HCT116 (cell line): Measurements from ENCODE around the gene MSH3. TPM values are rescaled to one million over a fixed set of nuclear protein-coding genes. Genes with fewer than 3 reads are reported as not detected.

Experiments used
- ATAC-seq: fragments of 200-7000 bp; cut with Tn5 transposase; 2 replicates; pipeline ENCODE4 v1.9.1; 2020; ENCODE audit warnings: mild to moderate bottlenecking, moderate library complexity
- BruUV-seq: library from RNA; stranded (reverse); fragments of 400-500 nt; replicated peaks from 2 replicates; lab custom pipeline; 2021; lab: Mats Ljungman, UMichigan
- CTCF ChIA-PET: fragments of 300-600 bp; sonication (Branson Sonifier 250); formaldehyde crosslinking; loops from one replicate; lab custom pipeline; 2021; ENCODE audit warnings: antibody characterized with exemption; lab: Charles Lee
- POLR2A ChIA-PET: fragments of 300-600, 350-600 bp; sonication (Branson Sonifier 250); formaldehyde crosslinking; loops from one replicate; lab custom pipeline; 2021; ENCODE audit warnings: antibody characterized with exemption; lab: Charles Lee
- RAD21 ChIA-PET, 2 experiments: fragments of 300-600 bp; sonication (Branson Sonifier 250); formaldehyde crosslinking; loops; one replicate each; lab custom pipeline; 2023; ENCODE audit warnings: low total read pairs in 2 of 2; ENCODE audit not compliant: uncharacterized antibody in 2 of 2, unreplicated experiment in 2 of 2, low non-redundant PET in 1 of 2; lab: Charles Lee
- DNase-seq: peaks from one replicate; pipeline ENCODE4 v3.0.0-alpha.2; 2010; ENCODE audit warnings: low read depth, low spot score
- H2AFZ ChIP-seq: fragments of 200-600 bp; shearing (Covaris generic), sonication (generic); 2 replicates; pipeline ENCODE4 v1.6.1; 2017; ENCODE audit warnings: low read depth, mixed run types, mixed read lengths, antibody characterized with exemption, low read length; ENCODE audit not compliant: poor library complexity, severe bottlenecking
- H3K27ac ChIP-seq: 2 replicates; pipeline ENCODE4 v1.5.1; 2012; ENCODE audit warnings: low read depth, low read length
- H3K27me3 ChIP-seq: fragments of 200-600 bp; sonication (generic); 2 replicates; pipeline ENCODE4 v1.6.1; 2016; ENCODE audit warnings: mixed run types, low read length, mixed read lengths; ENCODE audit not compliant: insufficient read depth
- H3K36me3 ChIP-seq, 2 experiments: fragments of 200-500 bp in 1 of 2; fragments of 200-600 bp in 1 of 2; sonication (Bioruptor generic) in 1 of 2; sonication (generic) in 1 of 2; 2 replicates each; pipeline versions ENCODE4 v1.5.1 to v1.6.1; 2014 to 2016; ENCODE audit warnings: low read length in 2 of 2, inconsistent platforms in 1 of 2, mixed read lengths in 1 of 2, mixed run types in 1 of 2; ENCODE audit not compliant: insufficient read depth in 2 of 2, control insufficient read depth in 1 of 2
- H3K4me1 ChIP-seq, 2 experiments: fragments of 200-600 bp in 1 of 2; sonication (generic) in 1 of 2; 2 replicates each; pipeline versions ENCODE4 v1.5.1 to v1.6.1; 2012 to 2017; ENCODE audit warnings: low read length in 2 of 2, inconsistent platforms in 1 of 2, mild to moderate bottlenecking in 1 of 2, mixed read lengths in 1 of 2, mixed run types in 1 of 2, moderate library complexity in 1 of 2; ENCODE audit not compliant: insufficient read depth in 2 of 2, control insufficient read depth in 1 of 2
- H3K4me2 ChIP-seq: fragments of 200-600 bp; sonication (generic); 2 replicates; pipeline ENCODE4 v1.6.1; 2017; ENCODE audit warnings: mixed run types, low read length, mixed read lengths
- H3K4me3 ChIP-seq, 2 experiments: fragments of 200-600 bp in 1 of 2; sonication (generic) in 1 of 2; replicated peaks in 1 of 2; 2 replicates each; pipeline ENCODE4 v1.5.1; 2011 to 2016; ENCODE audit warnings: low read length in 2 of 2, control low read depth in 1 of 2, low read depth in 1 of 2, mild to moderate bottlenecking in 1 of 2, mixed read lengths in 1 of 2, mixed run types in 1 of 2
- H3K79me2 ChIP-seq: fragments of 200-600 bp; sonication (generic); 2 replicates; pipeline ENCODE4 v1.6.1; 2017; ENCODE audit warnings: mild to moderate bottlenecking, mixed run types, low read length, moderate library complexity, mixed read lengths; ENCODE audit not compliant: insufficient read depth
- H3K9ac ChIP-seq: fragments of 200-600 bp; sonication (generic); 2 replicates; pipeline ENCODE4 v1.6.1; 2016; ENCODE audit warnings: low read length, mixed read lengths
- H3K9me2 ChIP-seq: fragments of 200-600 bp; sonication (generic), shearing (Covaris generic); 2 replicates; pipeline ENCODE4 v1.6.1; 2017; ENCODE audit warnings: mixed run types, mild to moderate bottlenecking, moderate library complexity; ENCODE audit not compliant: insufficient read depth
- H3K9me3 ChIP-seq, 2 experiments: fragments of 200-500 bp in 1 of 2; fragments of 200-600 bp in 1 of 2; sonication (Bioruptor generic) in 1 of 2; sonication (generic) in 1 of 2; 2 replicates each; pipeline ENCODE4 v1.6.1; 2014 to 2017; ENCODE audit warnings: low read length in 2 of 2, mixed read lengths in 2 of 2, inconsistent platforms in 1 of 2, low read depth in 1 of 2, mild to moderate bottlenecking in 1 of 2, mixed run types in 1 of 2, moderate library complexity in 1 of 2; ENCODE audit not compliant: control insufficient read depth in 1 of 2, insufficient read depth in 1 of 2
- H4K20me1 ChIP-seq: fragments of 200-600 bp; sonication (generic), shearing (Covaris generic); 2 replicates; pipeline ENCODE4 v1.6.1; 2017; ENCODE audit warnings: mixed run types, mild to moderate bottlenecking, moderate library complexity; ENCODE audit not compliant: insufficient read depth
- CBX3 ChIP-seq: IDR thresholded peaks from 2 replicates; pipeline ENCODE4 v1.6.1; 2012; ENCODE audit warnings: low read depth
- JUND ChIP-seq: IDR thresholded peaks from 2 replicates; pipeline ENCODE4 v1.6.1; 2012
- SIN3A ChIP-seq: IDR thresholded peaks from 2 replicates; pipeline ENCODE4 v1.6.1; 2012; ENCODE audit warnings: low read depth
- TCF7L2 ChIP-seq: IDR thresholded peaks from 2 replicates; pipeline ENCODE4 v1.7.0; 2011; ENCODE audit warnings: borderline replicate concordance, inconsistent platforms; ENCODE audit not compliant: insufficient read depth, insufficient read length; ENCODE audit errors: extremely low read depth
- ZNF274 ChIP-seq: fragments of 200-500 bp; sonication (Bioruptor generic); IDR thresholded peaks from 2 replicates; pipeline ENCODE4 v1.6.1; 2014; ENCODE audit warnings: mild to moderate bottlenecking, low read depth, low read length, inconsistent platforms
- intact Hi-C: fragments of 100-400 bp; cut with micrococcal nuclease; formaldehyde crosslinking; loops from 2 replicates; pipeline ENCODE4 v1.10.0; 2022
- total RNA-seq: library from RNA; stranded (reverse); gene quantifications from one replicate; pipeline ENCODE4 v1.2.1, GENCODE V29; 2021; ENCODE audit not compliant: unreplicated experiment
- TF ChIP-seq, protein P1 (sequence below): IDR thresholded peaks from 2 replicates; pipeline ENCODE4 v1.6.1; 2012
- TF ChIP-seq, protein P2 (sequence below): IDR thresholded peaks from 2 replicates; pipeline ENCODE4 v1.6.1; 2012; ENCODE audit warnings: low read depth

MSH3 gene
- total RNA-seq, 1 experiment from 2014 or later, result 4.9 TPM

DNA sequence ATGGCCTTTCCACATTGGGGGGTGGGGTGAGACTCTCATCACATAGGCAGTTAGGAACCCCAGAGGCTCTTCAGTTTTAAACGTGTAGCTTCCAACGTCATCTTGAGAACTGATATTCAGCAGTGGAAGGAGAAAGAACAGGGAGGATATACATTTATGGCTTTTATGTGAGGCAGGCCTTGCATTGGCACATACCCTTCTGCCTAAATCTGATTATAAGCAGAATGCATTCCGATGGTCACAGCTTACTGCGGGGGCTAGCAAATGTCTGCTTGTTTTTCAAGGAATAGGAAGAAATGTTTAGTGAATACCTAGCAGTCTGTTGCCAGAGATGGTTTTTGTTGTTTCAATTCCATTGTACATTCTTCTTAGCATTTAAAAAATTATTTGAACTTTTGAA lies 99.3 kb downstream of the MSH3 start:
- Histone ChIP-seq H3K36me3 (0 out of 4 replicates have a peak, but pooled peaks cover 0 to 6% of the 10 kb centered on the region in 2 experiments), H3K79me2 (no peaks in the 10 kb centered on the region), H4K20me1 (no peaks in the 10 kb centered on the region), H3K27me3 (no peaks in the 10 kb centered on the region), H3K9ac (no peak overlapping the region), H2AFZ (no peak overlapping the region), H3K4me1 (no peaks in the 10 kb centered on the region), H3K4me2 (no peak overlapping the region), H3K27ac (no peak overlapping the region), H3K9me2 (no peaks in the 10 kb centered on the region), H3K4me3 (no peak overlapping the region), H3K9me3 (no peaks in the 10 kb centered on the region)
- intact Hi-C loops, result no loop called here
- CTCF ChIA-PET, result no interaction called here
- RAD21 ChIA-PET, result no interaction called here
- no peak for TF ChIP-seq JUND
- no peak for TF ChIP-seq CBX3
- ATAC-seq, result no peak
- no peak for DNase-seq
- POLR2A ChIA-PET, result no interaction called here
- no TSS peak for BruUV-seq

DNA sequence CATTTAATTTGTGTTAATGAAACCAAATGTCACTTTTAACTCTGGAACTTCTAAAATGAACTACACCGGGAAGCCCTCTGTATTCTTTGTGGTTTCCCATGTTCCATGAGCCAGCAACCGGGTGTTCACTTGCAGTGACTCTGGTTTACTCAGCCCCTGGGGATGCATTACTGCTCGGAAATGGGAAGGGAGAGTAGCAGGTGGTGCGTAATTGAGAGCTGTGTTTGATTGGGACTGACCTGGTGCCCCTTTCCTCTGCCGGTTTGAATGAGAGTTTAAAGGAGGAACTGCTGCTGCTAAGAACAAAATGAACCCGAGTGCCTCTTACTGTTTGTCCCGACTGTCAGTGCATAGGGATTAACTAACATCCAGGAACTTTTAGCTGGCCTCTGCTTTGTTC lies 100.4 kb downstream of the MSH3 start:
- no peak for ATAC-seq
- Histone ChIP-seq H3K9ac (no peak overlapping the region), H3K79me2 (no peaks in the 10 kb centered on the region), H3K4me3 (no peak overlapping the region), H2AFZ (no peak overlapping the region), H3K4me1 (no peaks in the 10 kb centered on the region), H3K27me3 (no peaks in the 10 kb centered on the region), H4K20me1 (no peaks in the 10 kb centered on the region), H3K9me2 (no peaks in the 10 kb centered on the region), H3K27ac (no peak overlapping the region), H3K4me2 (no peak overlapping the region), H3K36me3 (0 out of 4 replicates have a peak, but pooled peaks cover 0 to 6% of the 10 kb centered on the region in 2 experiments), H3K9me3 (no peaks in the 10 kb centered on the region)
- CTCF ChIA-PET, result no interaction called here
- no TSS peak for BruUV-seq
- intact Hi-C loops, result no loop called here
- TF ChIP-seq TCF7L2 (no peak), CBX3 (no peak), ZNF274 (no peak), SIN3A (no peak), JUND (no peak)
- TF ChIP-seq, protein P1, sequence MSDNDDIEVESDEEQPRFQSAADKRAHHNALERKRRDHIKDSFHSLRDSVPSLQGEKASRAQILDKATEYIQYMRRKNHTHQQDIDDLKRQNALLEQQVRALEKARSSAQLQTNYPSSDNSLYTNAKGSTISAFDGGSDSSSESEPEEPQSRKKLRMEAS, result no peak
- TF ChIP-seq, protein P2, sequence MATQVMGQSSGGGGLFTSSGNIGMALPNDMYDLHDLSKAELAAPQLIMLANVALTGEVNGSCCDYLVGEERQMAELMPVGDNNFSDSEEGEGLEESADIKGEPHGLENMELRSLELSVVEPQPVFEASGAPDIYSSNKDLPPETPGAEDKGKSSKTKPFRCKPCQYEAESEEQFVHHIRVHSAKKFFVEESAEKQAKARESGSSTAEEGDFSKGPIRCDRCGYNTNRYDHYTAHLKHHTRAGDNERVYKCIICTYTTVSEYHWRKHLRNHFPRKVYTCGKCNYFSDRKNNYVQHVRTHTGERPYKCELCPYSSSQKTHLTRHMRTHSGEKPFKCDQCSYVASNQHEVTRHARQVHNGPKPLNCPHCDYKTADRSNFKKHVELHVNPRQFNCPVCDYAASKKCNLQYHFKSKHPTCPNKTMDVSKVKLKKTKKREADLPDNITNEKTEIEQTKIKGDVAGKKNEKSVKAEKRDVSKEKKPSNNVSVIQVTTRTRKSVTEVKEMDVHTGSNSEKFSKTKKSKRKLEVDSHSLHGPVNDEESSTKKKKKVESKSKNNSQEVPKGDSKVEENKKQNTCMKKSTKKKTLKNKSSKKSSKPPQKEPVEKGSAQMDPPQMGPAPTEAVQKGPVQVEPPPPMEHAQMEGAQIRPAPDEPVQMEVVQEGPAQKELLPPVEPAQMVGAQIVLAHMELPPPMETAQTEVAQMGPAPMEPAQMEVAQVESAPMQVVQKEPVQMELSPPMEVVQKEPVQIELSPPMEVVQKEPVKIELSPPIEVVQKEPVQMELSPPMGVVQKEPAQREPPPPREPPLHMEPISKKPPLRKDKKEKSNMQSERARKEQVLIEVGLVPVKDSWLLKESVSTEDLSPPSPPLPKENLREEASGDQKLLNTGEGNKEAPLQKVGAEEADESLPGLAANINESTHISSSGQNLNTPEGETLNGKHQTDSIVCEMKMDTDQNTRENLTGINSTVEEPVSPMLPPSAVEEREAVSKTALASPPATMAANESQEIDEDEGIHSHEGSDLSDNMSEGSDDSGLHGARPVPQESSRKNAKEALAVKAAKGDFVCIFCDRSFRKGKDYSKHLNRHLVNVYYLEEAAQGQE, result no peak
- no peak for DNase-seq
- RAD21 ChIA-PET, result no interaction called here
- POLR2A ChIA-PET, result no interaction called here
